OCI-M2 (cell line): ENCODE data around the gene GRM3.

Experiments used
- DNase-seq: peaks from one replicate; lab custom pipeline; 2025; ENCODE audit not compliant: unreplicated experiment; lab: John Stamatoyannopoulos, UW

Gene GRM3

DNA sequence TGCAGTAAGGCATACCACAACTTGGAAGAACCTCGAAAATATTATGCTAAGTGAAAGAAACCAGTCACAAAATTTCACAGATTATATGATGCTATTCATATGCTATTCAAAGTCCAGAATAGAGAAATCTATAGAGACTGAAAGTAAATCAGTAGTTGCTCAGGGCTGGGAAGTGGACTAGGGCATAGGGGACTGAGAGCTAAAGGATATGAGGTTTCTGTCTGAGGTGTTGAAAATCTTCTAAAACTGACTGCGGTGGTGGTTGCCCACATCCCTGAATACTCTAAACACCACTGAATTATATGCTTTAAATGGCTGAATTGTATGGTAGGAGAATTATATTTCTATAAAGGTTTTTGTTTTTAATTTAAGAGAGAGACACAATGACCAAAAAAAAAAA is 254.5 kb downstream of the GRM3 start:
- no peak for DNase-seq

DNA sequence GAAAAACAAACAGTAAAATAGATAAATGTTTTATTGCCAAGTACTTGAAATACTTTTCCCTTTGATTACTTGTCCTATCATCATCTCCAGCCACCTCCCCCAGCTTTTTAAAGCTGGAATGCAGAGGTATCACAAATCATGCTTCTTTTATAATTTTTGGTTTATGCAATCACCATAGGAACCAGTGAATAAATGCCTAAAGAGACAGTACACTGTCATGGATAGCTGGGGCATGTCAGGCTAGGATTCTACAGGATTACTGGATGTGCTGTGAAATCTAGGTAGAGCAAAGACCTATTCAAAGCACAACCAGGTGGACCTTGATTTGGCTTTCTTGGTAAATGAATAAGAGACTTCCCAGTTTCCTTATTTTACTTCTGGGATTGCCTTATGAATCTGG is 257.2 kb downstream of the GRM3 start:
- DNase-seq: no peak

DNA sequence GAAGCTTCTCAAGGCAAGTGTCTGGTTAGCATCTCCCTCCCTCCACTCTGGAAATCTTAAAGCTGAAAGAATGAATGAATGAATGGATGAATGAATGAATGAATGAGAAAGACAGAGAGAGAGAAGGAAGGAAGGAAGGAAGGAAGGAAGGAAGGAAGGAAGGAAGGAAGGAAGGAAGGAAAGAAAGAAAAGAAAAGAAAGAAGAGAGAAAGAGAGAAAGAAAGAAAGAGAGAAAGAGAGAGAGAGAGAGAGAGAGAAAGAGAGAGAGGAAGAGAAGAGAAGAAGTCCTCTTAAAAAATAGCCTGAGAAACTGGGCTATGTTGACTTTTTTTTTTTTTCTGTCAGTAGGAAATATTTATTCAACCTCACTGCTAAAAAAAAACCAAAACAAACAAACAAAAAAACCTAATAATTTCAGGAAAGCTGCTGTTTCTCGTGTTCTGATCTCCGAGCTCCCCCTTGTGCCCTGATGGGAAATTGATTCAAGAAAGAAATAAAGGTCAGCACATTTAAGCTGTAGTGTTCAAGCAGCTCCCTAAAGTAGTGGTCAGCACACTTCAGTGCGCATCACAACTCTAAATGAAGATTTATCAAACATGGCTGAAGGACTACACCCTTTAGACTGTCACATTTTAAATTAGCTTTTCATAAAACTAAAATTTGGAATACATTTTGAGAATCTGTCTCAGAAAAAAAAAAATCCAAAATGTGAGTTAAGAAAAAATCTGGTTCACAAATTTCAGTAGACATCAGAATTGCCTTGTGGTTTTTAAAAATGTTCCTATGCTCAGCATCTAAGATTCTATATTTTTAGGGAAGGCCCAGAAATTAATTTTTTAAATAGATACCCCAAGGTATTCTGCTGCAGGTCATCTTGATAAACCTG is 261.5 kb downstream of the GRM3 start:
- DNase-seq: no peak

- no peak for DNase-seq
Measured at GRCh38 chr7:86908948-86909347, 265.2 kb downstream of the GRM3 start.

DNA sequence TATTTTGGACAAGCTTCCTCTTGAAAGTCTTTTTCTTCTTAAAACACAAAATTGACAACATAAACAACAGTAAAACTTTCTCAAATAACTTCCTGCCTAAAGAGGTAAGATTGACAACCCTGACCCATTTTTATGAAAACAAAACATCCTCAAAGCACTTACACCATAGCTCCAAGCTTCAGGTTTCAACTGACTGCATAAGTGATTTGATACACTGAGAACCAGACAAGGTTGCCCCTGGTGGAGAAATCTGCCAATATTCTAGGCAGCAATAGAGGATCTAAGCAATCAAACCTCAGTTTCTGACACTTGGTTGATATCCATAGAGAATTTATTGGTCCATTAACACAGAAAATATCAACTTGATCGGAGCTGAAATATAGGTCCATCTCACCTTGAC is 267.9 kb downstream of the GRM3 start:
- no peak for DNase-seq

- DNase-seq: no peak
Measured at GRCh38 chr7:86913709-86914108, 270.0 kb downstream of the GRM3 start.
